Effector memory CD4-positive, alpha-beta T cell (primary cell): ENCODE results near the gene GSTCD.
"Not testable (repeated sequence)": the region's sequence is repeated elsewhere in the genome, so short reads cannot be mapped to it uniquely, and the experiment has no call there.

Source experiments
- DNase-seq, 3 donors: peaks; one replicate each; pipeline ENCODE4 v3.0.0-alpha.2; 2020
- H3K27ac ChIP-seq: 2 replicates; pipeline ENCODE4 v1.7.0; 2013; ENCODE audit warnings: mild to moderate bottlenecking, low read length, moderate library complexity; ENCODE audit not compliant: insufficient read depth, poor library complexity, severe bottlenecking
- H3K27me3 ChIP-seq: replicated peaks from 2 replicates; pipeline ENCODE4 v1.7.0; 2013; ENCODE audit warnings: mild to moderate bottlenecking, low read length; ENCODE audit not compliant: insufficient read depth, control insufficient read depth, poor library complexity, severe bottlenecking
- H3K36me3 ChIP-seq: 2 replicates; pipeline ENCODE4 v1.7.0; 2013; ENCODE audit warnings: mild to moderate bottlenecking, low read length, moderate library complexity; ENCODE audit not compliant: control insufficient read depth, insufficient read depth
- H3K4me1 ChIP-seq: 2 replicates; pipeline ENCODE4 v1.7.0; 2013; ENCODE audit warnings: low read length, mild to moderate bottlenecking; ENCODE audit not compliant: control insufficient read depth, insufficient read depth, poor library complexity, severe bottlenecking
- H3K4me3 ChIP-seq: 2 replicates; pipeline ENCODE4 v1.7.0; 2013; ENCODE audit warnings: low read length, low read depth, mild to moderate bottlenecking; ENCODE audit not compliant: insufficient read depth, poor library complexity, severe bottlenecking
- H3K9me3 ChIP-seq: 2 replicates; pipeline ENCODE4 v1.7.0; 2013; ENCODE audit warnings: mild to moderate bottlenecking, low read length, moderate library complexity; ENCODE audit not compliant: control insufficient read depth

Gene GSTCD

DNA sequence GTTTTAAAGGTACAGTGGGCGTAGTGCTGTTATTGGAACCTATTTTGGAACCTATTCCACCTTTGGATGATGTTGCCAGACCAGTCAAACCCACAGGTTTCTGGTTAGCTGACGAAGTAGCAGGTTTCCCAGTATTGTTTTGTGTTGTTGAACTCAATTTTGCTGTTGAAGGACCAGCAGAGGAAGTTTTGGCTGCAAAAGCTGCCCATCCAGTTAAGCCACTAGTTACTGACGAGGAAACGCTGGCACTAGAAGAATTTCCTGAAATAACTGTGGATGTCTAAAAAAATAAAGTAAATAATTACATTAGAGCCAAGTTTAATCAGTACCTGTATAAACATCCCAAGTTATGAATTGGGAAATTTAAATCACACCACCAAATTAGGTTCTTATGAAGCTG is 25.5 kb upstream of the GSTCD start:
- Histone ChIP-seq H3K36me3 (no peaks in the 10 kb centered on the region), H3K4me3 (no peak overlapping the region), H3K27me3 (no peaks in the 10 kb centered on the region), H3K9me3 (no peaks in the 10 kb centered on the region), H3K27ac (no peak overlapping the region), H3K4me1 (no peaks in the 10 kb centered on the region)
- no peak for DNase-seq

DNA sequence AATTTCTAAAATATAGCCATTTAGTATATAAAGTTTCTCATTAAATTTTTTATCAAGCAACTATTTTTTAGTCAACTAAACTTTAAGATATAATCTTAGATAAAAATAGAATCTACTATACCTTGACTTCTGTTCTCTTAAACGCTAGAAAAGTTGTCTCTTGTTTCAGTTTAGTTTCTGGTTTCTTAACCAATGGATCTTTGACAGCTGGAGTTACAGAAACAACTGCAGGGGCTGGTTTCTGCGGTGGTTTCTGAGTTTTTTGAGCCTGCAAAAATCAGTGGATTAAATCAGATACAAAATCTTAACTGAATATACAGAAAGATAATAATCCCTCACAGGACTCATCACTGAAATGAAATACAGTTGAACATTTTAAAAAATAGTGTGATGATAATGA is 22.0 kb upstream of the GSTCD start:
- Histone ChIP-seq H3K36me3 (peaks cover 19% of the 10 kb centered on the region), H3K27me3 (no peaks in the 10 kb centered on the region), H3K4me1 (no peaks in the 10 kb centered on the region), H3K9me3 (no peaks in the 10 kb centered on the region), H3K27ac (no peak overlapping the region), H3K4me3 (no peak overlapping the region)
- DNase-seq, result no peak

DNA sequence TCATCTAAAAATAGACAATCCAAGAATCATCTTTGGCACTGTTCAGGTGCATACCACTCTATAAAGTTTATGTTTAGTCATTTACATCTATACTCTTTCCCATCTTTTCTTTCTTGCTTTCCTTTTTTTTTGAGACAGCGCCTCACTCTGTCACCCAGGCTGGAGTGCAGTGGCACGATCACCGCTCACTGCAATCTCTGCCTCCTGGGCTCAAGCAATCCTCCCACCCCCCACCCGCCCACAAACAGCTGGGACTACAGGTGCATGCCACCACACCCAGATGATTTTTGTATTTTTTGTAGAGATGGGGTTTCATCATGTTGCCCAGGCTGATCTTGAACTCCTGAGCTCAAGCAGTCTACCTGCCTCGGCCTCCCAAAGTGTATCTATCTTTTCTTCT is 13.8 kb upstream of the GSTCD start:
- H3K27ac ChIP-seq, H3K4me3 ChIP-seq, H3K9me3 ChIP-seq, H3K4me1 ChIP-seq, DNase-seq, H3K27me3 ChIP-seq: not testable (repeated sequence)
- peaks cover 33% of the 10 kb centered on the region for H3K36me3 ChIP-seq

DNA sequence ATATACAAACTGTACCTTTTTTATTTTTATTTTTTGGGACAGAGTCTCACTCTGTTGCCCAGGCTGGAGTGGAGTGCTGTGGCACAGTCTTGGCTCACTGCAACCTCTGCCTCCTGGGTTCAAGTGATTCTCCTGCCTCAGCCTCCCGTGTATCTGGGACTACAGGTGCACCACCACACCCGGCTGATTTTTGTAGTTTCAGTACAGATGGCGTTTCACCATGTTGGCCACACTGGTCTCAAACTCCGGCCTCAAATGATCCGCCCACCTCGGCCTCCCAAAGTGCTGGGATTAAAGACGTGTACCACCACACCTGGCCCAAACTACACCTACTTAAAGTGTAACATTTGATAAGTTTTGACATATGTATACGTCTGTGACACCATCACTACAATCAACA is 12.8 kb upstream of the GSTCD start:
- not testable (repeated sequence) for H3K27me3 ChIP-seq, H3K9me3 ChIP-seq, H3K27ac ChIP-seq, H3K4me1 ChIP-seq, DNase-seq, H3K4me3 ChIP-seq
- peaks cover 25% of the 10 kb centered on the region for H3K36me3 ChIP-seq

DNA sequence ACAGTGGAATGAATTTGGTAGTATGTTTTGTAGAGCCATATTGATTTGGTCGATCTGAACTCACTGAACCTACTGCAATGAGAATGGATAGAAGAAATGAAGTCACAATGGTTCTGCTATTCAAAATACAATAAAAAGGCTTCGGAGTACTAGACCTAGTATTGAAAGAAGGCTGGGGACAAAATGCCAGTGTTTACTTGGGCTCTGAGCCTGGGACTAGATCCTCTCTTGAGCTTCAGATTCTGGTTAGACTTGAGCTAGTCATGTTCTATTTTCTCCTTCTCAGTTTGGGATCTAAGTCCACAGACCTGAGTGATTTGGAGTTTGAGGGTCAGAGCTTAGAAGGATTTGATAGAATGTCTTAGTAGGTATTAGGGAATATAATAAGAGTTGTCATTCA is 10.0 kb upstream of the GSTCD start:
- no peak for DNase-seq
- H3K4me3 ChIP-seq, result no peak overlapping the region
- H3K9me3 ChIP-seq, result no peaks in the 10 kb centered on the region
- peaks cover 14% of the 10 kb centered on the region for H3K36me3 ChIP-seq
- no peaks in the 10 kb centered on the region for H3K27me3 ChIP-seq
- H3K4me1 ChIP-seq, result no peaks in the 10 kb centered on the region
- no peak overlapping the region for H3K27ac ChIP-seq

DNA sequence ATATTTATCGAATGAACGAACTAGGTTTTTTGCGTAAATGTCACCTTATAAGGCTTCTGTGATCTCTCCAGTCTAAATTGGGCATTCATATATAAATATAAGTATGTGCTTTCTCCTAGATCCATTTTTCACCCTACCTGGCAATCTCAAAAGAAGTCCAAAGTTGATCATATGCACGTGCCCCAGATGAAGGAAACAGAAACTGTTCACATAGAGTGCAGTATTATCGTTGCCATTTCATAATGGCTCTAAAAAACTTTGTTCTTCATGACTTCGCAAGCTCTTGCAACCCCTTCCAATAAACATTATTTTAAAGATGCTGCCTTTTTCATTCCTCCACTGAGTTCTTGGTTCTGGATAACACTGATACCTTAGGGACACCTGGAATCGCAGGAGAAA is 803 bp upstream of the GSTCD start:
- DNase-seq, result no peak
- no peaks in the 10 kb centered on the region for H3K27me3 ChIP-seq
- peak overlapping the region; percentile 81 for H3K27ac ChIP-seq

DNA sequence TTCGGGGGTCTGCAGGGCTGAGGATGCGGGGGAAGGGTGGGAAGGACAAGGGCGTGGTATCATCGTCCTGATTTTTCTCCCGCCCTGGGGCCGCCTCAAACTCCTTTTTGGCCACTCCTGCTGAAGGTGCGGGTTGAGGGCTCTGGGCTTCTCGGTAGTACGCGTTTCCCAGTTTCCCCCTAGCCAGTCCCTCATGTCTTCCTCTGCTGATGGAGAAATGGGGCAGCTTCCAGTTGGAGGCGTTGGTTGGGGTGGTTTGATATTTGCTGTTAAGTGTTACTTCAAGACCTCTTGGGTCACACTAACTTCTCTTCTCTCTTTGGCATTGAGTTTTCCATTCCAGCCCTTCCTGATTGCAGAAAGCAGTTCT is 482 bp downstream of the GSTCD start:
- Histone ChIP-seq H3K9me3 (no peaks in the 10 kb centered on the region), H3K36me3 (no peaks in the 10 kb centered on the region), H3K4me1 (no peaks in the 10 kb centered on the region), H3K27ac (peak overlapping the region; percentile 81), H3K4me3 (peak overlapping the region; percentile 97), H3K27me3 (no peaks in the 10 kb centered on the region)
- DNase-seq, result no peak

More for the DNA sequence above, 803 bp upstream of the GSTCD start:
- peak overlapping the region; percentile 97 for H3K4me3 ChIP-seq
- H3K9me3 ChIP-seq, result no peaks in the 10 kb centered on the region
- H3K36me3 ChIP-seq, result no peaks in the 10 kb centered on the region
- no peaks in the 10 kb centered on the region for H3K4me1 ChIP-seq

DNA sequence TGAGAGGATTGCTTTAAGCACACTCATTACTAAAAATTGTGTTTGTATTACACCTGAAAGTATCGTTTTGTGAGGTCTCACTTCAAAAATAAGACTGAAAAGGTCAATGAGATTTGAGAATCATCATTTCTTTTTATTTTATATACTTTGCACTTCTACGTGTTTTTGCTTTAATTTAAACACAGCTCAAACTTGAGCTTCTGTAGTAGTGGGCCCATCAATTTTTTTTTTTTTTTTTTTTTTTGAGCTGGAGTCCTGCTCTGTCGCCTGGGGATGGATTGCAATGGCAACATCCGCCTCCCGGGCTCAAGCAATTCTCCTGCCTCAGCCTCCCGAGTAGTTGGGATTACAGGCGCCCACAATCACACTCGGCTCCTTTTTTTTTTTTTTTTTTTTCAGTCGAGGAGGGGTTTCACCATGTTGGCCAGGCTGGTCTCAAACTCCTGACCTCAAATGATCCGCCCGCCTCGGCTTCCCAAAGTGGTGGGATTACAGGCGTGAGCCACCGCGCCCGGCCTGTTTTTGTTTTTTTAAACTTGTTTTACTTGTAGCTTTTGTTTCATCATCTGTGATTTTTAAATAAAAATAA is 1.5 kb downstream of the GSTCD start:
- Histone ChIP-seq H3K27ac (no peak overlapping the region), H3K4me3 (no peak overlapping the region), H3K36me3 (no peaks in the 10 kb centered on the region), H3K27me3 (no peaks in the 10 kb centered on the region), H3K4me1 (no peaks in the 10 kb centered on the region), H3K9me3 (no peaks in the 10 kb centered on the region)
- no peak for DNase-seq

DNA sequence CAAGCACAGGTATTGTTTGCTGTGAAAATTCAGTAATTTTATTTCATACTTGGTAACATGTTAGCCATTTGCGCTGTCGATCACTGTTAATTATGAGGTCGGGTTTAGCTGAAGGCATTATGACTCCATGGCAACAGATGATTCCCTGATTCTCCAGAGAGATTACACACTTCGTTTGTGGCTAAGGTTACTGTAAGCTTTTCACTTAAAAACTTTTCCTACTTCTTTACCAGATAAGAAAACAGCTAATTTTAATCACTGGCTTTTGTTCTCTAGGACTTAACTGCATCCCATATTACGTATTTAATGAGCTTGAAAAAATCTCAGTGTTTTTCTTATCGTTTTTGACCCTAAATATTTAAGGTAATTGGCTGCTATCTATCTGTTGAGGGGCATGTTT is 2.1 kb downstream of the GSTCD start:
- H3K27ac ChIP-seq, result no peak overlapping the region
- H3K4me3 ChIP-seq, result no peak overlapping the region
- H3K4me1 ChIP-seq, result no peaks in the 10 kb centered on the region
- DNase-seq, result no peak
- H3K9me3 ChIP-seq, result no peaks in the 10 kb centered on the region
- H3K36me3 ChIP-seq, result no peaks in the 10 kb centered on the region
- no peaks in the 10 kb centered on the region for H3K27me3 ChIP-seq

DNA sequence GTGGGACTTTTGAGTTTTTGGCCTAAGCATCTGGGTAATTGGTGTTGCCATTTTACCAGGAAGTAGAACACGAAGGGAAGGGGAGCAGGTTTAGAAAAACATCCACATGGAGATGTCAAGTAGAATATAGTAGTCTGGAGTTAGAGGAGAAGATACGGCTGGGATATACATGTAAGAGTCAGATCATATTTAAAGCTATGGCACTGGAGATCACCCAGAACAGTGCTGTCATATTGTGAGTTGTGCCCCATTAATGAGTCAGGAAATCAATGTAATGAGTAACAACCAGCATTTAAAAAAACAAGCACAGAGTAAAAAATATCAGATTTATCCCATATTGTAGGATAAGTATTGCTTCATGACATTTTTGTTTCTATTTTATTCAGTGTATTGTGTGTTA is 4.2 kb downstream of the GSTCD start:
- Histone ChIP-seq H3K27ac (no peak overlapping the region), H3K9me3 (no peaks in the 10 kb centered on the region), H3K4me3 (no peak overlapping the region), H3K27me3 (no peaks in the 10 kb centered on the region), H3K36me3 (no peaks in the 10 kb centered on the region), H3K4me1 (no peaks in the 10 kb centered on the region)
- DNase-seq, result no peak
